Mesendoderm (in vitro differentiated cells): Measurements from ENCODE around the gene ARMC7.

Experiments
- DNase-seq: peaks from one replicate; pipeline ENCODE4 v3.0.0; 2013
- H2AK5ac ChIP-seq: 2 replicates; pipeline ENCODE4 v1.6.1; 2013; ENCODE audit warnings: low read length, inconsistent platforms
- H2BK120ac ChIP-seq: 2 replicates; pipeline ENCODE4 v1.6.1; 2013; ENCODE audit warnings: low read depth, mild to moderate bottlenecking, low read length, moderate library complexity, mixed read lengths
- H2BK15ac ChIP-seq: replicated peaks from 2 replicates; pipeline ENCODE4 v1.6.1; 2013; ENCODE audit warnings: low read depth, mild to moderate bottlenecking, moderate library complexity
- H2BK5ac ChIP-seq: 2 replicates; pipeline ENCODE4 v1.6.1; 2013; ENCODE audit warnings: low read length, inconsistent platforms
- H3K18ac ChIP-seq: 2 replicates; pipeline ENCODE4 v1.6.1; 2013; ENCODE audit warnings: mild to moderate bottlenecking, low read length, mixed read lengths
- H3K23ac ChIP-seq: one replicate; pipeline ENCODE4 v1.6.1; 2013; ENCODE audit warnings: low read length
- H3K27ac ChIP-seq: 2 replicates; pipeline ENCODE4 v1.5.1; 2013; ENCODE audit warnings: low read depth, mild to moderate bottlenecking, inconsistent platforms, low read length, moderate library complexity
- H3K27me3 ChIP-seq: 2 replicates; pipeline ENCODE4 v1.6.1; 2013; ENCODE audit warnings: low read length, control low read depth, mild to moderate bottlenecking, inconsistent platforms; ENCODE audit not compliant: insufficient read depth, poor library complexity
- H3K36me3 ChIP-seq: 2 replicates; pipeline ENCODE4 v1.6.1; 2013; ENCODE audit warnings: low read length, inconsistent platforms; ENCODE audit not compliant: control insufficient read depth, insufficient read depth
- H3K4ac ChIP-seq: one replicate; pipeline ENCODE4 v1.6.1; 2013; ENCODE audit warnings: low read depth, mild to moderate bottlenecking, low read length, moderate library complexity
- H3K4me1 ChIP-seq: 2 replicates; pipeline ENCODE4 v1.6.1; 2013; ENCODE audit warnings: low read depth, low read length, inconsistent platforms; ENCODE audit not compliant: control insufficient read depth
- H3K4me2 ChIP-seq: 2 replicates; pipeline ENCODE4 v1.6.1; 2013; ENCODE audit warnings: low read length
- H3K4me3 ChIP-seq: 2 replicates; pipeline ENCODE4 v1.5.1; 2013; ENCODE audit warnings: mild to moderate bottlenecking, low read length
- H3K56ac ChIP-seq: one replicate; pipeline ENCODE4 v1.6.1; 2013; ENCODE audit warnings: low read length
- H3K79me1 ChIP-seq: 2 replicates; pipeline ENCODE4 v1.6.1; 2013; ENCODE audit warnings: low read length, inconsistent platforms
- H3K79me2 ChIP-seq: 2 replicates; pipeline ENCODE4 v1.6.1; 2013; ENCODE audit warnings: mild to moderate bottlenecking, low read length; ENCODE audit not compliant: control insufficient read depth, insufficient read depth
- H3K9ac ChIP-seq: 2 replicates; pipeline ENCODE4 v1.6.1; 2013; ENCODE audit warnings: low read length, inconsistent platforms
- H4K5ac ChIP-seq: one replicate; pipeline ENCODE4 v1.6.1; 2013; ENCODE audit warnings: low read length
- H4K8ac ChIP-seq: one replicate; pipeline ENCODE4 v1.6.1; 2013; ENCODE audit warnings: low read depth, mild to moderate bottlenecking, control low read depth, low read length, moderate library complexity
- WGBS: extraction: QIAGEN DNeasy Blood & Tissue Kit; methylation state at CpG from one replicate; pipeline ENCODE4 v1.1.7; 2013; ENCODE audit warnings: low lambda C conversion rate, missing lambda C conversion rate; ENCODE audit not compliant: insufficient coverage; ENCODE audit errors: extremely low coverage; 5-methylcytosine and 5-hydroxymethylcytosine counted together

Gene ARMC7

DNA sequence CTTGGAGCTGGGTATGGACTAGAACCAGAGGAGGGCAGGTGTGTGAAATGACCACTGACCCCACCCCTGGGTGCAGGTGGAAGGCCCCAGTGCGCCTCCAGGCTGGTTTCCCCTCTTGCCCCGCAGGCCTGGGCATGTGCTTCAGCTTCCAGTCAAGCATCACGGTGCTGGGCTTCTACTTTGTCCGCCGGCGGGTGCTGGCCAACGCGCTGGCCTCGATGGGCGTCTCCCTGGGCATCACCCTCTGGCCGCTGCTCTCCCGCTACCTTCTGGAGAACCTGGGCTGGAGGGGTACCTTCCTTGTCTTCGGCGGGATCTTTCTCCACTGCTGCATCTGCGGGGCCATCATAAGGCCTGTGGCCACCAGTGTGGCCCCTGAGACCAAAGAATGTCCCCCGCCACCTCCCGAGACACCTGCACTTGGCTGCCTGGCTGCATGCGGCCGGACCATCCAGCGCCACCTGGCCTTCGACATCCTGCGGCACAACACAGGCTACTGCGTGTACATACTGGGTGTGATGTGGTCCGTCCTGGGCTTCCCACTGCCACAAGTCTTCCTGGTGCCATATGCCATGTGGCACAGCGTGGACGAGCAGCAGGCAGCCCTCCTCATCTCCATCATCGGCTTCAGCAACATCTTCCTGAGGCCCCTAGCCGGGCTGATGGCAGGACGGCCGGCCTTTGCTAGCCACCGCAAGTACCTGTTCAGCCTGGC, 9.7 kb upstream of the ARMC7 start:
- Histone ChIP-seq H3K79me1 (no peaks in the 10 kb centered on the region), H3K4me2 (no peak overlapping the region), H3K36me3 (peaks cover 11% of the 10 kb centered on the region), H3K79me2 (no peaks in the 10 kb centered on the region), H3K23ac (no peak overlapping the region), H3K4ac (no peak overlapping the region), H3K27me3 (no peaks in the 10 kb centered on the region), H3K18ac (no peak overlapping the region), H3K4me3 (no peak overlapping the region), H3K4me1 (peaks cover 2% of the 10 kb centered on the region), H3K56ac (no peak overlapping the region), H2BK5ac (no peak overlapping the region), H2BK15ac (no peak overlapping the region), H4K8ac (no peak overlapping the region), H3K27ac (no peak overlapping the region), H3K9ac (no peak overlapping the region), H4K5ac (no peak overlapping the region), H2BK120ac (no peak overlapping the region), H2AK5ac (no peak overlapping the region)
- no peak for DNase-seq
- WGBS: no CpG with 5 or more reads among the region's 31 CpGs

GRCh38 chr17:75102385-75102821, 7.4 kb upstream of the ARMC7 start:
- Histone ChIP-seq H3K4ac (no peak overlapping the region), H4K8ac (no peak overlapping the region), H2AK5ac (no peak overlapping the region), H2BK15ac (no peak overlapping the region), H3K27me3 (no peaks in the 10 kb centered on the region), H3K4me3 (no peak overlapping the region), H3K9ac (no peak overlapping the region), H3K56ac (no peak overlapping the region), H3K23ac (no peak overlapping the region), H3K4me2 (no peak overlapping the region), H4K5ac (no peak overlapping the region), H3K27ac (no peak overlapping the region), H2BK5ac (no peak overlapping the region), H3K4me1 (peaks cover 4% of the 10 kb centered on the region), H3K18ac (no peak overlapping the region), H3K79me2 (no peaks in the 10 kb centered on the region), H2BK120ac (no peak overlapping the region), H3K36me3 (peaks cover 13% of the 10 kb centered on the region), H3K79me1 (no peaks in the 10 kb centered on the region)
- DNase-seq: no peak
- whole genome bisulfite sequencing: no CpG with 5 or more reads among the region's 12 CpGs

GRCh38 chr17:75103601-75104554, 5.9 kb upstream of the ARMC7 start:
- Histone ChIP-seq H2BK15ac (no peak overlapping the region), H3K79me1 (no peaks in the 10 kb centered on the region), H3K4me3 (no peak overlapping the region), H3K23ac (no peak overlapping the region), H2BK5ac (no peak overlapping the region), H3K56ac (peak overlapping the region; percentile 5), H4K5ac (no peak overlapping the region), H3K79me2 (no peaks in the 10 kb centered on the region), H3K9ac (no peak overlapping the region), H3K36me3 (peaks cover 12% of the 10 kb centered on the region), H4K8ac (no peak overlapping the region), H2AK5ac (no peak overlapping the region), H3K18ac (no peak overlapping the region), H3K4ac (no peak overlapping the region), H2BK120ac (no peak overlapping the region), H3K27me3 (no peaks in the 10 kb centered on the region), H3K4me1 (peaks cover 4% of the 10 kb centered on the region), H3K27ac (no peak overlapping the region), H3K4me2 (no peak overlapping the region)
- no CpG with 5 or more reads among the region's 14 CpGs for WGBS
- DNase-seq: no peak

GRCh38 chr17:75105126-75106080, 4.4 kb upstream of the ARMC7 start:
- Histone ChIP-seq H3K36me3 (peaks cover 8% of the 10 kb centered on the region), H3K18ac (no peak overlapping the region), H3K27ac (peak overlapping the region; percentile 68), H3K79me2 (no peaks in the 10 kb centered on the region), H2AK5ac (no peak overlapping the region), H2BK5ac (peak overlapping the region; percentile 17), H3K23ac (no peak overlapping the region), H3K27me3 (no peaks in the 10 kb centered on the region), H3K4me1 (peaks cover 4% of the 10 kb centered on the region), H2BK120ac (no peak overlapping the region), H3K4me2 (no peak overlapping the region), H3K56ac (peak overlapping the region; percentile 81), H4K8ac (no peak overlapping the region), H2BK15ac (no peak overlapping the region), H3K4me3 (no peak overlapping the region), H3K9ac (no peak overlapping the region), H4K5ac (no peak overlapping the region), H3K79me1 (no peaks in the 10 kb centered on the region), H3K4ac (no peak overlapping the region)
- peak; percentile 94 for DNase-seq
- no CpG with 5 or more reads among the region's 20 CpGs for WGBS

DNA sequence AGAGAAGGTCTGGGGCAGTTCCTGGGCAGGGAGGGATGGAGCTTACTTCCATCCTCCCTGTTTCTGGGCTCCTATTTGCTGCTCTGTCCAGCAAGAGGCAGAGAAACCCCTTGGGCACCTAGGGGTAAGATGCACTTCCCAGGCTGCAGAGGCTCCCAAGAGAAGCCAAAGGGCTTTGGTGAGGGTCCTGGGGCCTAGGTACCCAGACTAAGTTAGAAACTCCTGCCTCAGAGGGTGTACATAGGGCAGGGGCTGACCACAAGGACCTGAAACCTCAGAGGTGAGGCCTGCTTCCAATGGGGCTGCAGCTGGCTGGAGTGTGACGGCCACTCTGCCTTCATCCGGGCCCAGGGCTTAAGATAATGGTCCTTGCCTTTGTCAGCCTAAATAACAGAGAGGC, 1.6 kb upstream of the ARMC7 start:
- Histone ChIP-seq H3K36me3 (peaks cover 4% of the 10 kb centered on the region), H3K4me2 (no peak overlapping the region), H3K4me3 (no peak overlapping the region), H3K4ac (no peak overlapping the region), H3K9ac (no peak overlapping the region), H3K79me2 (no peaks in the 10 kb centered on the region), H3K4me1 (peaks cover 4% of the 10 kb centered on the region), H3K27me3 (no peaks in the 10 kb centered on the region), H2BK120ac (no peak overlapping the region), H4K5ac (no peak overlapping the region), H3K23ac (no peak overlapping the region), H3K79me1 (peaks cover 3% of the 10 kb centered on the region), H3K18ac (no peak overlapping the region), H2BK5ac (no peak overlapping the region), H2AK5ac (peak overlapping the region; percentile 9), H4K8ac (no peak overlapping the region), H2BK15ac (no peak overlapping the region), H3K56ac (peak overlapping the region; percentile 9), H3K27ac (no peak overlapping the region)
- no peak for DNase-seq
- no CpG with 5 or more reads among the region's 2 CpGs for WGBS
